GM23338 (cell line): Measurements from ENCODE around the gene NSD1. TPM values are rescaled to one million over a fixed set of nuclear protein-coding genes. Genes with fewer than 3 reads are reported as not detected.

Source experiments
- ATAC-seq: fragments of 200-7000 bp; cut with Tn5 transposase; 3 replicates; pipeline ENCODE4 v1.9.1; 2020
- DNase-seq: peaks from one replicate; pipeline ENCODE4 v3.0.0-alpha.2; 2015; ENCODE audit warnings: low spot score
- H2AFZ ChIP-seq: fragments of 200-600 bp; sonication (generic); 2 replicates; pipeline ENCODE4 v1.8.0; 2016; ENCODE audit warnings: antibody characterized with exemption, mild to moderate bottlenecking, moderate library complexity
- H3F3A ChIP-seq: fragments of 200-600 bp; sonication (generic); replicated peaks from 2 replicates; pipeline ENCODE4 v1.8.0; 2017; ENCODE audit warnings: antibody characterized with exemption, mixed run types, low read depth
- H3K27ac ChIP-seq: fragments of 200-600 bp; sonication (generic); 2 replicates; pipeline ENCODE4 v1.6.1; 2016; ENCODE audit warnings: low read depth
- H3K27me3 ChIP-seq: fragments of 200-600 bp; sonication (generic); 2 replicates; pipeline ENCODE4 v1.8.0; 2016; ENCODE audit warnings: mild to moderate bottlenecking, mixed run types, moderate library complexity; ENCODE audit not compliant: insufficient read depth
- H3K36me3 ChIP-seq: fragments of 200-600 bp; sonication (generic); 2 replicates; pipeline ENCODE4 v1.8.0; 2016; ENCODE audit warnings: mild to moderate bottlenecking; ENCODE audit not compliant: insufficient read depth
- H3K4me1 ChIP-seq: fragments of 200-600 bp; sonication (generic); 2 replicates; pipeline ENCODE4 v1.8.0; 2016; ENCODE audit warnings: mild to moderate bottlenecking, moderate library complexity; ENCODE audit not compliant: insufficient read depth
- H3K4me2 ChIP-seq: fragments of 200-600 bp; sonication (generic); 2 replicates; pipeline ENCODE4 v1.7.1; 2017; ENCODE audit warnings: mixed run types
- H3K4me3 ChIP-seq: fragments of 200-600 bp; sonication (generic); 2 replicates; pipeline ENCODE4 v1.6.1; 2016; ENCODE audit warnings: mixed run types
- H3K79me2 ChIP-seq: fragments of 200-600 bp; sonication (generic); replicated peaks from 2 replicates; pipeline ENCODE4 v1.8.0; 2017; ENCODE audit warnings: mild to moderate bottlenecking; ENCODE audit not compliant: insufficient read depth
- H3K9me2 ChIP-seq: fragments of 200-600 bp; sonication (generic); 2 replicates; pipeline ENCODE4 v1.8.0; 2017; ENCODE audit not compliant: insufficient read depth
- H4K20me1 ChIP-seq: fragments of 200-600 bp; sonication (generic); replicated peaks from 2 replicates; pipeline ENCODE4 v1.8.0; 2017; ENCODE audit warnings: mild to moderate bottlenecking; ENCODE audit not compliant: insufficient read depth
- H3K27ac Mint-ChIP-seq: 2 replicates; pipeline ENCODE4 v1.8.0; 2020; ENCODE audit warnings: inconsistent platforms, mild to moderate bottlenecking, moderate library complexity, mixed read lengths
- H3K27me3 Mint-ChIP-seq: 3 replicates; pipeline ENCODE4 v1.8.0; 2022; ENCODE audit warnings: low read depth, mild to moderate bottlenecking, moderate library complexity, mixed read lengths, inconsistent platforms; ENCODE audit not compliant: insufficient read depth, poor library complexity
- H3K36me3 Mint-ChIP-seq: 3 replicates; pipeline ENCODE4 v1.8.0; 2021; ENCODE audit warnings: low read depth, mild to moderate bottlenecking, inconsistent platforms, moderate library complexity, mixed read lengths
- H3K4me1 Mint-ChIP-seq: 3 replicates; pipeline ENCODE4 v1.8.0; 2020; ENCODE audit warnings: mild to moderate bottlenecking, inconsistent platforms, mixed read lengths
- H3K4me3 Mint-ChIP-seq: 3 replicates; pipeline ENCODE4 v1.8.0; 2021; ENCODE audit warnings: moderate library complexity, mild to moderate bottlenecking, inconsistent platforms, mixed read lengths
- H3K9me3 Mint-ChIP-seq: 3 replicates; pipeline ENCODE4 v1.8.0; 2020; ENCODE audit warnings: moderate library complexity, mild to moderate bottlenecking, inconsistent platforms, mixed read lengths
- CREB1 ChIP-seq: fragments of 250-450 bp; sonication (Bioruptor Pico); IDR thresholded peaks from 2 replicates; pipeline ENCODE4 v1.5.0; 2020; ENCODE audit warnings: low read depth, mild to moderate bottlenecking, moderate library complexity
- CTCF ChIP-seq, 2 experiments: fragments of 200-600 bp in 1 of 2; sonication (generic) in 1 of 2; conservative IDR thresholded peaks; 2 replicates each; pipeline versions ENCODE4 v1.5.1 to v1.6.1; 2016 to 2017; ENCODE audit warnings: antibody characterized with exemption in 2 of 2, low read depth in 2 of 2, mild to moderate bottlenecking in 2 of 2, moderate library complexity in 1 of 2
- ETS1 ChIP-seq: IDR thresholded peaks from 2 replicates; pipeline ENCODE4 v1.6.1; 2016; ENCODE audit warnings: antibody characterized with exemption
- EZH2 ChIP-seq: fragments of 200-600 bp; sonication (generic); IDR thresholded peaks from one replicate; pipeline ENCODE4 v1.8.0; 2017; ENCODE audit warnings: antibody characterized with exemption, mild to moderate bottlenecking, low read depth; ENCODE audit not compliant: unreplicated experiment
- EZH2phosphoT487 ChIP-seq: fragments of 200-600 bp; sonication (generic); IDR thresholded peaks from one replicate; pipeline ENCODE4 v1.8.1; 2018; ENCODE audit warnings: antibody characterized with exemption; ENCODE audit not compliant: unreplicated experiment
- JUNB ChIP-seq: IDR thresholded peaks from one replicate; pipeline ENCODE4 v1.6.1; 2016; ENCODE audit warnings: antibody characterized with exemption; ENCODE audit not compliant: unreplicated experiment
- POLR2AphosphoS5 ChIP-seq: IDR thresholded peaks from 2 replicates; pipeline ENCODE4 v1.6.1; 2016; ENCODE audit warnings: antibody characterized with exemption, low read depth
- STAT1 ChIP-seq: IDR thresholded peaks from one replicate; pipeline ENCODE4 v1.6.1; 2016; ENCODE audit warnings: antibody characterized with exemption; ENCODE audit not compliant: unreplicated experiment
- ZNF114 ChIP-seq: fragments of 250-450 bp; sonication (Bioruptor Pico); IDR thresholded peaks from 2 replicates; pipeline ENCODE4 v1.5.0; 2020; ENCODE audit warnings: mild to moderate bottlenecking, moderate library complexity
- polyA plus RNA-seq: library from polyadenylated mRNA; unstranded; fragments of >200 nt; fragmentation: Nextera tagmentation; extraction: Ambion mirVana; gene quantifications from 2 replicates; pipeline ENCODE4 v1.2.1, GENCODE V29; 2016
- total RNA-seq: library from RNA; depleted of rRNA; stranded (reverse); fragments of >200 nt; shearing (Covaris generic); gene quantifications from 2 replicates; pipeline ENCODE4 v1.2.3, GENCODE V29; 2014

The NSD1 gene
- total and polyA plus RNA-seq, 2 experiments from 2014 or later = 96.4 to 106 TPM

GRCh38 chr5:177308740-177309139, 175.2 kb downstream of the NSD1 start (continued):
- no peak for TF ChIP-seq EZH2
- no peak for TF ChIP-seq POLR2AphosphoS5
- TF ChIP-seq STAT1 = no peak
- no peak for TF ChIP-seq ZNF114 (CRISPR knock-in tag)
- no peak for TF ChIP-seq EZH2phosphoT487
- TF ChIP-seq CTCF (conservative IDR thresholded peaks at IDR 0.05; ENCODE audit: low read depth in 2 of 2) = no peak
- no peak for TF ChIP-seq CREB1 (CRISPR knock-in tag)
- TF ChIP-seq JUNB = no peak
- no peak for TF ChIP-seq ETS1

GRCh38 chr5:177309351-177310191, 176.0 kb downstream of the NSD1 start:
- Histone ChIP-seq H3K4me1 (peaks cover 18% of the 10 kb centered on the region), H3K27ac (no peak overlapping the region), H3K36me3 (peaks cover 17% of the 10 kb centered on the region), H3K27me3 (no peaks in the 10 kb centered on the region), H3K4me3 (no peak overlapping the region), H2AFZ (no peak overlapping the region), H3K79me2 (peaks cover 13% of the 10 kb centered on the region), H3K9me2 (no peaks in the 10 kb centered on the region), H3K4me2 (no peak overlapping the region), H4K20me1 (peaks cover 22% of the 10 kb centered on the region), H3F3A (peaks cover 25% of the 10 kb centered on the region)
- peaks cover 15% of the 10 kb centered on the region for H3K27me3 Mint-ChIP-seq
- TF ChIP-seq ZNF114 (CRISPR knock-in tag) (no peak), CTCF (conservative IDR thresholded peaks at IDR 0.05; ENCODE audit: low read depth in 2 of 2) (peak; percentile 94 to 97)
- peak; percentile 34 for ATAC-seq
- H3K36me3 Mint-ChIP-seq = peaks cover 26% of the 10 kb centered on the region
- no peaks in the 10 kb centered on the region; the same call in 2 of the 3 replicates for H3K9me3 Mint-ChIP-seq
- H3K4me3 Mint-ChIP-seq = peak overlapping the region; percentile 52
- H3K27ac Mint-ChIP-seq = no peak overlapping the region
- H3K4me1 Mint-ChIP-seq = peaks cover 31% of the 10 kb centered on the region
- peak; percentile 93 for DNase-seq
